ENCODE measurements around the gene COL7A1.

COL7A1 gene

DNA sequence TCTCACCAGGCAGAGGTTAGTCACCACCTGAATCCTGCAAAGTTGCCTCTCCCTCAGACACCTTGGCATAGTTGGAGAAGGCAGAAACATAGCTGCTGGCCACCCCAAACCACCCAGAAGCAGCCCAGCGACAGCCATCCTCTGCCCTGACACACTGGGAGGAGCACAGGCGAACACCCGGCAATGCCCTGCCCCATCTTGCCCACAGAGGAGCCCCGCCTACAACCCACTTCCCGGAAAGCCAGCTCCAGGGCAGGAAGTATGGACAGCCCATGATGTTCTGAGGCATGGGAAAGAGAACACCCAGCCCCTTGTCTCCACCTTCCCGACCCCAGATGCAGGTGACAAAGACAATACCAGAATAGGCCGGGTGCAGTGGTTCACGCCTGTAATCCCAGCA, 78.6 kb downstream of the COL7A1 start:
- H3K27ac ChIP-seq (ENCODE audit: low read length): no peak overlapping the region
- no peak overlapping the region for H3K4me3 ChIP-seq (ENCODE audit: low read length)
- no peak overlapping the region for H3K4me2 ChIP-seq (ENCODE audit: low read length)
- H4K20me1 ChIP-seq (ENCODE audit: insufficient read depth, low read length): no peaks in the 10 kb centered on the region
- no peaks in the 10 kb centered on the region for H3K79me2 ChIP-seq (ENCODE audit: low read length)
- peaks cover 4% of the 10 kb centered on the region; the same call in 1 of the 2 replicates for H3K4me1 ChIP-seq (ENCODE audit: low read length)
- H3K9ac ChIP-seq (ENCODE audit: low read length): no peak overlapping the region
- TF ChIP-seq EZH2phosphoT487 (IDR thresholded peaks at IDR 0.05; ENCODE audit: low read depth): no peak
- TF ChIP-seq, protein P1, sequence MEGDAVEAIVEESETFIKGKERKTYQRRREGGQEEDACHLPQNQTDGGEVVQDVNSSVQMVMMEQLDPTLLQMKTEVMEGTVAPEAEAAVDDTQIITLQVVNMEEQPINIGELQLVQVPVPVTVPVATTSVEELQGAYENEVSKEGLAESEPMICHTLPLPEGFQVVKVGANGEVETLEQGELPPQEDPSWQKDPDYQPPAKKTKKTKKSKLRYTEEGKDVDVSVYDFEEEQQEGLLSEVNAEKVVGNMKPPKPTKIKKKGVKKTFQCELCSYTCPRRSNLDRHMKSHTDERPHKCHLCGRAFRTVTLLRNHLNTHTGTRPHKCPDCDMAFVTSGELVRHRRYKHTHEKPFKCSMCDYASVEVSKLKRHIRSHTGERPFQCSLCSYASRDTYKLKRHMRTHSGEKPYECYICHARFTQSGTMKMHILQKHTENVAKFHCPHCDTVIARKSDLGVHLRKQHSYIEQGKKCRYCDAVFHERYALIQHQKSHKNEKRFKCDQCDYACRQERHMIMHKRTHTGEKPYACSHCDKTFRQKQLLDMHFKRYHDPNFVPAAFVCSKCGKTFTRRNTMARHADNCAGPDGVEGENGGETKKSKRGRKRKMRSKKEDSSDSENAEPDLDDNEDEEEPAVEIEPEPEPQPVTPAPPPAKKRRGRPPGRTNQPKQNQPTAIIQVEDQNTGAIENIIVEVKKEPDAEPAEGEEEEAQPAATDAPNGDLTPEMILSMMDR (IDR thresholded peaks at IDR 0.05; ENCODE audit: low read depth, low read length): no peak
- no peaks in the 10 kb centered on the region for H3K9me3 ChIP-seq (ENCODE audit: insufficient read depth, low read length)
- peaks cover 7% of the 10 kb centered on the region for H3K36me3 ChIP-seq (replicated peaks; ENCODE audit: low read depth, low read length)
- H2AFZ ChIP-seq (ENCODE audit: low read depth, low read length): no peak overlapping the region
- no peaks in the 10 kb centered on the region for H3K27me3 ChIP-seq (ENCODE audit: low read depth, low read length)

DNA sequence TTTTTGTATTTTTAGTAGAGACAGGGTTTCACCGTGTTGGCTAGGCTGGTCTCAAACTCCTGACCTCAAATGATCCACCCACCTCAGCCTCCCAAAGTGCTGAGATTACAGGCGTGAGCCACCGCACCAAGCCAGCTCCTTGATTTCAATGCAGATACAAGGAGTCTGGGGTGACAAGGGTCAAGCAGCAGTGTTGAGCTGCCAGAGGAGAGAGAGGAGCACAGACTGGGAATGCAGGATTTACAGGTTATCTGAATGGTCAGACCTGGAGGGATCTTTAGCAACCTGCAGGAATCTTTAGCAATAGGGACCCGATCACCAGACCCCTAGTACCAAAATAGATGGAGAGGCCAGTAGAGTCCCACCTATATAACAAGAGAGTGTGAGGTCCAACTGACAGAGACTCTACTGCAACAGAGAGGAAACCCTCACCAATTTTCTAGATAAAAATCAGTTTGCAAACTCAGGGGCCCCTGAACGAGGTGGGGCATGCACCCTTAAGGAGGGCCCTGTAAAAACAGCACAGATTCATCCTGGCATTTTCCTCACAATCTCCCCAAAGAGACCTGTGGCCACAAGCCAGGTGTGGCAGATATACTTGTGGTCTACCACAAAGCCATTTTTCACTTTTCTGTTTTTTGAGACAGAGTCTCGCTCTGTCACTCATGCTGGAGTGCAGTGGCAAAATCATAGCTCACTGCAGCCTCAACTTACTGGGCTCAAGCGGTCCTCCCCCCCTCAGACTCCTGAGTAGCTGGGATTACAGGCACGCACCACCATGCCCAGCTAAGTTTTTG, 80.5 kb downstream of the COL7A1 start:
- Histone ChIP-seq H3K36me3 (replicated peaks; ENCODE audit: low read depth, low read length) (peaks cover 4% of the 10 kb centered on the region), H3K4me3 (ENCODE audit: low read length) (no peak overlapping the region), H3K4me1 (ENCODE audit: low read length) (peaks cover 3% of the 10 kb centered on the region; the same call in 1 of the 2 replicates), H3K79me2 (ENCODE audit: low read length) (no peaks in the 10 kb centered on the region), H3K27me3 (ENCODE audit: low read depth, low read length) (peaks cover 6% of the 10 kb centered on the region), H2AFZ (ENCODE audit: low read depth, low read length) (no peak overlapping the region), H3K9me3 (ENCODE audit: insufficient read depth, low read length) (no peaks in the 10 kb centered on the region), H3K9ac (ENCODE audit: low read length) (no peak overlapping the region), H4K20me1 (ENCODE audit: insufficient read depth, low read length) (no peaks in the 10 kb centered on the region), H3K4me2 (ENCODE audit: low read length) (no peak overlapping the region), H3K27ac (ENCODE audit: low read length) (no peak overlapping the region)
- TF ChIP-seq EZH2phosphoT487 (IDR thresholded peaks at IDR 0.05; ENCODE audit: low read depth): no peak
- TF ChIP-seq, protein P1 (IDR thresholded peaks at IDR 0.05; ENCODE audit: low read depth, low read length): no peak

Measured in OCI-LY3 (cell line).